NCI-H2196 (cell line): Measurements from ENCODE around the gene PERM1.
"Not testable (repeated sequence)": the region's sequence is repeated elsewhere in the genome, so short reads cannot be mapped to it uniquely, and the experiment has no call there.

Experiments
- DNase-seq: peaks from one replicate; lab custom pipeline; 2025; ENCODE audit not compliant: unreplicated experiment; lab: John Stamatoyannopoulos, UW

Gene PERM1

GRCh38 chr1:979744-980072 is 2.2 kb downstream of the PERM1 start:
- no peak for DNase-seq

GRCh38 chr1:978835-979743 is 2.8 kb downstream of the PERM1 start:
- DNase-seq = no peak

GRCh38 chr1:978069-978834 is 3.6 kb downstream of the PERM1 start:
- DNase-seq = peak; percentile 17

DNA sequence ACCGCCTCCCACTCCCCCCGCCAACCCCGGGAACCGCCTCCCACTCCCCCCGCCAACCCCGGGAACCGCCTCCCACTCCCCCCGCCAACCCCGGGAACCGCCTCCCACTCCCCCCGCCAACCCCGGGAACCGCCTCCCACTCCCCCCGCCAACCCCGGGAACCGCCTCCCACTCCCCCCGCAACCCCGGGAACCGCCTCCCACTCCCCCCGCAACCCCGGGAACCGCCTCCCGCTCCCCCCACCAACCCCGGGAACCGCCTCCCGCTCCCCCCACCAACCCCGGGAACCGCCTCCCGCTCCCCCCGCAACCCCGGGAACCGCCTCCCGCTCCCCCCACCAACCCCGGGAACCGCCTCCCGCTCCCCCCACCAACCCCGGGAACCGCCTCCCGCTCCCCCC is 5.1 kb downstream of the PERM1 start:
- DNase-seq = not testable (repeated sequence)

DNA sequence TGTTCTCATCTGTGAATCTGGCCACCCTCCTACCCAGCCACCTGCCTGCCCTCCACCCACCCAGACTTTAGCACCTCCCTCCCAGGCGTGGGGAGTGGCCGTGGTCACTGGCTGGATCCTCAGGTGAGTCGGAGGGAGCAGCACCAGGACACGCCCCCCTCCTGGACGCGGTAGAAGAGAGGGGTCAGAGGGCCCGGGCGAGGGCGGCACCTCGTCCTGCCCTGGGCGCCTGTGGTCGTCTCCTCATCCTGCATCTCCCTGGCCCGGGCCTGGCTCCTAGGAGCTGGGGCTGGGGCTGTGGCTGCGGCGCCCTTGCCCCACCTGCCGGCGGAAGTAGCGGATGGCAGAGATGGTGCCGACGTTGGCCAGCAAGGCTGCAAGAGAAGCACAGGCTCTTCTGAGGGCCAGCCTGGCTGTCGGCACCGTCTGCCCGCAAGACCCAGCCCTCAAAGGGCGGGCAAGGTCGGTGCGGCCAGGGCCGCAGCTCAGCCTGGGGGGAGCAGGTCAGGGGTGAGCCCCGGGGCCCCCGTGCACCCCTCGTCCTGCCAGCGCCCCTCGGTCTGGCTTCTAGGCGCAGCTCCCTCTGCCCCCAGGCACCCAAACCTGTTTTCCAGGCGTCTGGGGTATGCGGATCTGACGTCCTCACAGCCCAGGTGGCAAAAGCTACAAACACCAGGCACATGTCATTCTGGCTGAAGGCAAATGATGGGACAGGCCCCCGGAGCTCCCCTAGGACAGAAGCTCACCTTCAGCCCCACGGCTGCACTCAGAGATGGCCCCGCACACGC is 5.8 kb downstream of the PERM1 start:
- DNase-seq = peak; percentile 77

GRCh38 chr1:975365-975764 is 6.5 kb downstream of the PERM1 start:
- DNase-seq = no peak

GRCh38 chr1:974687-975328 is 7.1 kb downstream of the PERM1 start:
- no peak for DNase-seq

DNA sequence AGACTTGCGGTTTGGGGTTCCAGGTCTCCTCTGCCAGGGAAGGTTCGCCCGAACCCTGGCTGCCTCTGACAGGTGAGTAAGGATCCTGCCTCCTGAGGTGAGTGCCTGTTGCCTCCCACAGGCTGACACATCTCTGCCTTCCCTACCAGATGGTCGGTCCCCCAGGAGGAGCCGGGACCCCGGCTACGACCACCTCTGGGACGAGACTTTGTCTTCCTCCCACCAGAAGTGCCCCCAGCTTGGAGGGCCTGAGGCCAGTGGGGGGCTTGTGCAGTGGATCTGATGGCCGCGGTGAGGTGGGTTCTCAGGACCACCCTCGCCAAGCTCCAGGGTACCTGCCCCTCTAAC is 7.6 kb downstream of the PERM1 start:
- DNase-seq = no peak

GRCh38 chr1:973459-974292 is 8.2 kb downstream of the PERM1 start:
- no peak for DNase-seq

DNA sequence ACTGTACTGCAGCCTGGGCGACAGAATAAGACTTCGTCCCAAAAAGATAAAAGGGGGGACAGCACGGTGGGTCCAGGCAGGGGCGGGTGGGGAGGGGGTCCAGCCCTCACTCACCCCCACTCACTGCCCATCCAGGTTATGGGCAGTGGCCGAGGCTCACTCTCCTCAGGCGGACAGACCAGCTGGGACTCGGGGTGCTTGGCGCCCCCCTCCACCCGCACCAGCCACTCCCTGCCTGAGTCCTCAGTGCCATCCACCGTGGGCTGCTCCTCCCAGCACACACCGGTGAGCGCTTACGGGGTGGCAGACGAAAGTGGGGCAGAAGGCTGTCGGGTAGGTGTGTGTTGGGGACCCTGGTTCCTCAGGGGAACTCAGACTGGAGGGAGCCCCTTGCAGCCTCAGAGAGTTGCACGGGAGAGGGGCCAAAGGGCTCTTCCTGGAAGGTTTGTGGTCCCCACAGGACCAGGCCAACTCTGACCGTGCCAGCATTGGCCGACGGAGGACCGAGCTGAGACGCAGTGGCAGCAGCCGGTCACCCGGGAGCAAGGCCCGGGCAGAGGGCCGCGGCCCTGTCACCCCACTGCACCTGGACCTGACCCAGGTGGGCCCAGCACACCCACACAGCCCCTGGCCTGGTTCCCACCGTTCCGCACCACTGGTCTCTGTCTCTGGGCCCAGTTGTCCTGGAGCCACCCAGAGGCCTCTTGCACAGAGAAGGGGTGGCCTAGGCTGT is 9.0 kb downstream of the PERM1 start:
- DNase-seq = no peak

GRCh38 chr1:971751-972506 is 10.0 kb downstream of the PERM1 start:
- no peak for DNase-seq

- DNase-seq = no peak
Measured at GRCh38 chr1:970973-971730, 10.7 kb downstream of the PERM1 start.

DNA sequence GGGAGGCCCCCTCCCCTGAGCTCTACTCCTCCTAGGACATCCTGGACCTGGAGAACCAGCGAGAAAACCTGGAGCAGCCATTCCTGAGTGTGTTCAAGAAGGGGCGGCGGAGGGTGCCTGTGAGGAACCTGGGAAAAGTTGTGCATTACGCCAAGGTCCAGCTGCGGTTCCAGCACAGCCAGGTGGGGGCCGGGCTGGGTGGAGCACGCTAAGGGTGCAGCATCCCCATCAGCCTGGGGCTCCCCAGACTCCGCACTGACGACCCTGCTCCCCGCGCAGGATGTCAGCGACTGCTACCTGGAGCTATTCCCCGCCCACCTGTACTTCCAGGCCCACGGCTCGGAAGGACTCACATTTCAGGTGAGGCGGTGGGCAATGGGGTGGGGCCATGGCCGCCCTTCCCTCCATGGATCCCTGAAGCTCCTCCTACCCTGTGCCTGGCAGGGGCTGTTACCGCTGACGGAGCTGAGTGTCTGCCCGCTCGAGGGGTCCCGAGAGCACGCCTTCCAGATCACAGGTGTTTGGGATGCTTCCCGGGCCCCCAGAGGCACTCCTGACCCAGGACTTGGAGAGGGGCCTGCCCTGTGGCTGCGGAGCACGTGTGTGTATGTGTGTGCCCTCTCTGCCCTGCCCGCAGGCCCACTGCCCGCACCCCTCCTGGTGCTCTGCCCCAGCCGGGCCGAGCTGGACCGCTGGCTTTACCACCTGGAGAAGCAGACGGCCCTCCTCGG is 11.5 kb downstream of the PERM1 start:
- DNase-seq = no peak

GRCh38 chr1:969260-969855 is 12.5 kb downstream of the PERM1 start:
- DNase-seq = no peak

GRCh38 chr1:967466-968343 is 14.2 kb downstream of the PERM1 start:
- no peak for DNase-seq

GRCh38 chr1:966704-967300 is 15.1 kb downstream of the PERM1 start:
- DNase-seq = peak; percentile 58
